Progenitor cell of endocrine pancreas (in vitro differentiated cells): Measurements from ENCODE around the gene ITGA1. TPM values are rescaled to one million over a fixed set of nuclear protein-coding genes. Genes with fewer than 3 reads are reported as not detected.

Source experiments
- DNase-seq: peaks from one replicate; pipeline ENCODE4 v3.0.0; 2021; ENCODE audit warnings: low spot score; ENCODE audit not compliant: unreplicated experiment
- H3K27ac Mint-ChIP-seq: 2 replicates; pipeline ENCODE4 v1.8.0; 2021; ENCODE audit warnings: mild to moderate bottlenecking, moderate library complexity, mixed read lengths
- H3K27me3 Mint-ChIP-seq: 2 replicates; pipeline ENCODE4 v1.8.0; 2021; ENCODE audit warnings: mixed read lengths
- H3K36me3 Mint-ChIP-seq: 2 replicates; pipeline ENCODE4 v1.8.0; 2022; ENCODE audit warnings: mixed read lengths; ENCODE audit not compliant: insufficient read depth
- H3K4me1 Mint-ChIP-seq: 2 replicates; pipeline ENCODE4 v1.8.0; 2021; ENCODE audit warnings: low read depth, mixed read lengths
- H3K4me3 Mint-ChIP-seq: 2 replicates; pipeline ENCODE4 v1.8.0; 2021; ENCODE audit warnings: low read depth, mild to moderate bottlenecking, moderate library complexity, mixed read lengths
- H3K9me3 Mint-ChIP-seq: 2 replicates; pipeline ENCODE4 v1.8.0; 2021; ENCODE audit warnings: low read depth, mixed read lengths
- CTCF ChIP-seq: fragments of 200-600 bp; sonication (generic); IDR thresholded peaks from one replicate; pipeline ENCODE4 v1.5.0; 2021; ENCODE audit warnings: antibody characterized with exemption, mild to moderate bottlenecking; ENCODE audit not compliant: unreplicated experiment
- total RNA-seq: library from RNA; stranded (reverse); gene quantifications from 2 replicates; pipeline ENCODE4 v1.2.1, GENCODE V29; 2021

Gene ITGA1
- total RNA-seq, 1 donor from 2014 or later, result 6.4 TPM

- Mint-ChIP-seq H3K27me3 (no peaks in the 10 kb centered on the region), H3K4me1 (no peaks in the 10 kb centered on the region), H3K27ac (no peak overlapping the region), H3K4me3 (no peak overlapping the region), H3K36me3 (no peaks in the 10 kb centered on the region), H3K9me3 (peaks cover 3% of the 10 kb centered on the region)
- no peak for TF ChIP-seq CTCF
- DNase-seq, result no peak
Measured at GRCh38 chr5:52767217-52767743, 20.4 kb upstream of the ITGA1 start.

- H3K4me3 Mint-ChIP-seq, result no peak overlapping the region
- no peak overlapping the region for H3K27ac Mint-ChIP-seq
- no peak for DNase-seq
- TF ChIP-seq CTCF, result no peak
- no peaks in the 10 kb centered on the region for H3K36me3 Mint-ChIP-seq
- no peaks in the 10 kb centered on the region for H3K27me3 Mint-ChIP-seq
- H3K9me3 Mint-ChIP-seq, result peaks cover 3% of the 10 kb centered on the region
- no peaks in the 10 kb centered on the region for H3K4me1 Mint-ChIP-seq
Measured at GRCh38 chr5:52767766-52768480, 19.8 kb upstream of the ITGA1 start.

DNA sequence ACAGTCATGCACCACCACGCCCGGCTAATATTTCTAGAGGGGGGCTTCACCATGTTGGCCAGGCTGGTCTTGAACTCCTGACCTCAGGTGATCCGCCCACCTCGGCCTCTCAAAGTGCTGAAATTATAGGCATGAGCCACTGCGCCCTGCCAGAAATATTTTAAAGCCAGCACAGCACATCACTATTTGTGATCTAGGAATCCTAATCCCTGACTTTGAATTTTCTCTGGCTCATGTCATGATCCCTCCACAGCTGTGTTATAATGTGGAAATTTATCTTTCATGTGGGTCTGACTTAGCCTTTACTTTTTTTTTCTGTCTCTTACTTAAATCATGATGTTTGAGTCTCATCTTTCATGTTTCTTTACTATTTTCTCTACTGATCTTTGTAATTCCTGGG lies 18.7 kb upstream of the ITGA1 start:
- Mint-ChIP-seq H3K9me3 (peaks cover 3% of the 10 kb centered on the region), H3K4me3 (no peak overlapping the region), H3K27ac (no peak overlapping the region), H3K27me3 (no peaks in the 10 kb centered on the region), H3K36me3 (no peaks in the 10 kb centered on the region), H3K4me1 (peaks cover 2% of the 10 kb centered on the region)
- TF ChIP-seq CTCF, result no peak
- DNase-seq, result no peak

- Mint-ChIP-seq H3K4me1 (peaks cover 4% of the 10 kb centered on the region), H3K36me3 (no peaks in the 10 kb centered on the region), H3K4me3 (no peak overlapping the region), H3K27ac (no peak overlapping the region), H3K27me3 (no peaks in the 10 kb centered on the region), H3K9me3 (peaks cover 3% of the 10 kb centered on the region)
- no peak for DNase-seq
- no peak for TF ChIP-seq CTCF
Measured at GRCh38 chr5:52770287-52770939, 17.3 kb upstream of the ITGA1 start.

- H3K27me3 Mint-ChIP-seq, result peaks cover 4% of the 10 kb centered on the region
Measured at GRCh38 chr5:52771343-52772039, 16.2 kb upstream of the ITGA1 start.

More at GRCh38 chr5:52771343-52772039, 16.2 kb upstream of the ITGA1 start:
- DNase-seq, result no peak
- Mint-ChIP-seq H3K27ac (no peak overlapping the region), H3K9me3 (peaks cover 3% of the 10 kb centered on the region), H3K4me3 (no peak overlapping the region), H3K36me3 (no peaks in the 10 kb centered on the region), H3K4me1 (peaks cover 4% of the 10 kb centered on the region)
- no peak for TF ChIP-seq CTCF
